Measurements from ENCODE around the gene ZNF277.
"Not testable (repeated sequence)": the region's sequence is repeated elsewhere in the genome, so short reads cannot be mapped to it uniquely, and the experiment has no call there.

Gene ZNF277

DNA sequence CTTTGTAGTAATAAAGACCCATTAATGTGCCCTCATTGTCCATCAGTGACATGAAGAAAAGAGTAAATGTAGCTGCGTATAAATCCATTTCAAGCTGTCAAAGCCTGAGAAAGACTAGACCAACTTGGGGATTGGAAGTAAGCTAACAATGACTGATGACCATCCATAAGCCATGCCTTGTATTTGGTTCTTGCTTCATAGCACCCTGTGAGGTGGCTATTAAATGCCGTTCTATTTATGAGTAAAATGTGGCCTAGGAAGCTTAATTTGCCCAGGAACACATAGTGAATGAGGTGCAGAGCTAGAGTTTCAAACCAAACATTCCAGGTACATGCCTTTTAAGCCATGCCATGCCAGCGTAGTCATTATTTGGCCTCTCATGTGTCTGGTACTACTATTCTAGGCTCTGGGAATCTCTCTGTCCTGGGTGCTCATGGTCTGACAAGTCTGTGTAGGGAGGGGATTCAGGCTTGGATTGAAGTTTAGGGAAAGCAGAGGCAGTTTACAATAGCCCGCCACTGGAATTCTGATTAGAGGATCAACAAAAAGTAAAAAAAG, 92.1 kb downstream of the ZNF277 start:
- DNase-seq: no peak

DNA sequence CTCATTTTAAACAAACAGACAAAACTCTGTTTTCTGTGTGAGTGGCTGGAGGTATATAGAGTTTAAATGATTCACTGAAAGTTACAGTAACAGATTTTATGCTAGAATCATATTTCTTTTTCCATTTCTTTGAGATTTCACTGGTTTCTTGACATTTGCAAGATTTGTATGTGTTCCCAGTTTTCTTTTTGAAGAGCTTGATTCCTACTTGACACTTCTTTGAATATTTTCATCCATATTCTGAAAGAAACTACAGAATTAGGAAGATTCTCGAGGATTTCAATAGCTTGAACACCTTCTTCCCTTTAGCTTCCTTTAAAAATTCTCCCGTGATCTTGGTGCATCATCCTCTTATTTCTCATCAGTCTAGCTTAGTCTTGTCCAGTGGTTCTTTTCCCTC, 93.6 kb downstream of the ZNF277 start:
- no peak for DNase-seq

- no peak for DNase-seq
Measured at GRCh38 chr7:112300831-112301407, 94.4 kb downstream of the ZNF277 start.

- no peak for DNase-seq
Measured at GRCh38 chr7:112302566-112302965, 96.1 kb downstream of the ZNF277 start.

DNA sequence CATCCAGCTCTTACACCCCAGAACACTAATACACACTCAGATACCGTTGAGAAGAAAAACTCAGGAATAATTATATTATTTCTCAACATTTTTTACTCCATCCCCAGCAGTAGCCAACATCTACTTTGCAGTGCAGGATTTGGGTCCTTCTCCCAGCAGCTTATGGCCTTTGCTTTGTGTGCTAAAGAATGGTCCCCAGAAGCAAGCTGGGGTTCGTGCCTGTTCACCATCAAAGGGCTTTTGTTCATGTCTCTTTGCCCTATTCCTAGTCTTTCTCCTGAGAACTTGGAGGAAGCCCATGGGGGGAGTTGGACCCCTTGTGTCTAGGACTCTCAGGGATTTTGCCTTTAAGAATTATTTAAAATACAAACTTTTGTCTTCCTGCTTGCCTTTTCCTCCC, 100.4 kb downstream of the ZNF277 start:
- no peak for DNase-seq

GRCh38 chr7:112307506-112307905, 101.0 kb downstream of the ZNF277 start:
- DNase-seq: no peak

GRCh38 chr7:112308974-112309373, 102.5 kb downstream of the ZNF277 start:
- no peak for DNase-seq

GRCh38 chr7:112316803-112317202, 110.3 kb downstream of the ZNF277 start:
- DNase-seq: not testable (repeated sequence)

GRCh38 chr7:112322070-112322469, 115.6 kb downstream of the ZNF277 start:
- DNase-seq: no peak

DNA sequence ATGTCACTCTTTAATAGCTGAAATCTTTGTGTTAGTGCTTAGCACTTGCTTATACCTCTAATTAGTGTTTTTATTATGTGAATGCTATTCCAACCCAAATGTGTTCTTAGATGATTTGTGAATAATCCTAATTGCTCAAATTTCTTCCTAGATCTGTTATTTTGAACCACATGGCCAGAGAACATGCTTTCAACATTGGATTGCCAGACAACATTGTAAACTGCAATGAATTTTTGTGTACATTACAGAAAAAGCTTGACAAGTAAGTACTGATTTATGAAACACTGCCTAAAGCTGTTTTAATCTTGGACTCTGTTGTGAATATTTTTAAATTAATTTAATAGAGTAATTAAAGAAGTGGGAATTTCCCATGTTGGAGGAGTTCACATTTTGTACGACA, 121.1 kb downstream of the ZNF277 start:
- DNase-seq: no peak

GRCh38 chr7:112331492-112331891, 125.0 kb downstream of the ZNF277 start:
- DNase-seq: no peak

GRCh38 chr7:112334366-112334765, 127.9 kb downstream of the ZNF277 start:
- DNase-seq: no peak

DNA sequence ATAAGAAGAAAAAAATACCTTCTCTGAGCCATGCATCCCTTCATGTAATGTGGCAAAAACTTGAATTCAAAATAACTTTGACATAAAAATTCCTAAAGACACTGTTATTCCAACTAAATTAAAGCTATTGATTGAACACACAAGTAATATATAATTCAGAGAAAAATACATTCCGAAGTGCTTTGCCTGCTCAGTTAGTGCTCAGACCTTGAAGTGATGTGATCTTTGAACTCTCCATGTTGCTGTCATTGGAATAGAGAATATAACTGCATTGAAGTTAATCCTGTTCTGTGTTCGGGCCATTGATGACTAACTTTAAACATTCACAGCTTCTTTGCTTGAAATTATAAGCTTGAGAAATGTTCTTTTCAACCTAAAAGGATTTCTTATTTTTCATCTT, 129.8 kb downstream of the ZNF277 start:
- no peak for DNase-seq

DNA sequence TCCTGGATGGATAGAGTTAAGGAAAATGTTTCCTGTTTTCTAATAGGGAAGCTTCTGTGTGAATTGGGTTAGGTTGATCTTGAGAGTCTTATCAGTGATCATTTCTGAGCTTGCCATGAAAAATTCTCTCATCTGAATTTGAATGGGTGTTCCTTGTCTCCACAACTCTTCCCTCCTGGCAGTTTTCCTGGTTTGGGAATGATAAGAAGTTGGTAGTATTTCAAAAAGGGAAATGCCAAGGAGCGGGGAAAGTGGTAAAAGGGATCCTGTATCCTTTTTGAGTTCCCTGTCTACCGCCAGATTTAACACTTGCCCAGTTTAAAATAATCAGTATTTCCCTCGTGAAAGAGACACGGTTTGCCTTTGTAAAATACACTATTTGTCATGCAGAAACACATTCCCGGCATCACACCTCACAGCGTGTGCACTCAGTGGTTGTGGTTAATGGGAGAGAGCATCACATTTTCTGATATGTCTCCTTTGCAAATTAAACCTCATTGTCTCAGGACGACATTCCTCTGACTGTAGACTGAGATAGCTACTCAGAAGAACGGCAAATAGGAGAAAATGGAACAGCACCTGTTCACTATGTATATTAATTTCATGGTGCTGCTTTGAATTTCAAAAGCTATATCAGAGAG, 130.6 kb downstream of the ZNF277 start:
- no peak for DNase-seq

GRCh38 chr7:112337892-112338291, 131.4 kb downstream of the ZNF277 start:
- DNase-seq: no peak

- DNase-seq: no peak
Measured at GRCh38 chr7:112338786-112339185, 132.3 kb downstream of the ZNF277 start.

- no peak for DNase-seq
Measured at GRCh38 chr7:112341464-112341863, 135.0 kb downstream of the ZNF277 start.

- no peak for DNase-seq
Measured at GRCh38 chr7:112346381-112347060, 140.0 kb downstream of the ZNF277 start.

DNA sequence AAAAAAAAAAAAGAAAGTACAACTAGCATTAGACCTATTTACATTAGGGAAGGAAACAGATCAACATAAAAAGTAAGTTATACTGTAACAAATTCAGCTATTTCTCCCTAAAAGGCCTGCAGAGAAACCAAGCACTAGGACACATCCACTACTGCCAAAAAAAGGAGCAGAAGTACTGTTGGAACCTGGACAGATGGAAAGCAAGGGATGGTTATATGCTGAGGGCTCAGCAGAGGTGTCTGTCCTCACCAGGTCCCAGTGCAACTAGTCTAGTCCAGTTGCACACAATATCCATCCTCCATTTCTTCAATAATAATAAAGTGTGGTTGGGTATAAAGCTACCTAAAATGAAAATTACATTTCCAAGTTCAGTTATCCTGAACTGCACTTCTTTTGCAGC, 140.6 kb downstream of the ZNF277 start:
- no peak for DNase-seq

DNA sequence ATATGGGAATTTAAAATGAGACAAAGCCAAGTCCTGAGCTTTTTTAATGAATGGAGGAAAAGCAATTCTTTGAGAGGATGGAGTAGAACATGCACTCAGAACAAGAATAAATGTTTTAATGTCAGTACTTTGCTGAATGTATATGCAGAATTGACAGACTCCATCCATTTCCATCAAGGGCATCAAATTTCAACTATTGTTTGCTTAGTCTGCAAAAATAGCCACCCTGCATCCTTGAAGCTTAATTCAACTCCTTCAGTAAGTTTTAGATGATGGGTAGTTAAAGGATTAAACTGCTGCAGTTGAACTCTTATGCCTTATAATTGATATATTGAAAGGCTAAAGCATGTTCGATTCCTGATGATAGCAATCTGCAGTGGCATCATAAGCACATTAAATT, 144.1 kb downstream of the ZNF277 start:
- no peak for DNase-seq

DNA sequence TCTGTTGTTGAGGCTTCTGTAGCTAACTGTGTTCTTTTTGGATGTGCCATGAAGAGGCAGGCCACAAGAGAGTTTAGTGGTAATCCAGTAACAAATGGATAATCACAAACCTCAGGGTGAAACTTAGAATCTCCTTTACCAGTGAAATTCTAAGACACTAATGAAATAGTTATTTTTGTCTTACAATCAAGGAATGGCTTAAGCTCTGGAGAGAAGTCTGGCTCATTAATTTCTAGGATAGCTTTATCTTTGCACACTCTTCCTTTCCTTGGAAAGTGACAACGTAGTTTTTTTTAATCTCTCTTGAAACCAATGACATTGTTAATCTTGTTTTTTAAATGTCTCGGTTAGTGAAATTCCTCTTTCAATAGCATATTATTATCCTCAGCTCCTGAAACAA, 150.1 kb downstream of the ZNF277 start:
- no peak for DNase-seq

GRCh38 chr7:112357136-112357535, 150.6 kb downstream of the ZNF277 start:
- no peak for DNase-seq

DNA sequence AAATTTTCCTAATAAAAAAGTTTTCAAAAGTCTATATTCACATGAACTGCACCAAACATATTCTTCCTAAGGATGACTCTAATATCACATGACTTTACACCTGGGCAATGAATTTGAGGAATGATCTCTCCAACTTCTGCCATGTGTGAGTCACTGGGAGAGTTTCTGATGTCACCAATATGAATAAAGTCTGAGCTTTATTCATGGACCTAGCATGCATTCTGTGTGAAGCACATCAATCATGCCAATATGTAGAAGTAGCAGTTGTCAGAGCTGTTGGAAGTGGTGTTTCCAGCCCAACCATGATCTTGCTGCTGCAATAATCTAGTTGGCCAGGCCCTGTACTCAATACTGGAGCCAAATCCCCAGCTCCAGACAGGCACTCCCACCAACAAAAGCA, 152.0 kb downstream of the ZNF277 start:
- no peak for DNase-seq

- DNase-seq: no peak
Measured at GRCh38 chr7:112359086-112359485, 152.6 kb downstream of the ZNF277 start.
